Middle frontal gyrus (tissue), 1 donor: ENCODE measurements around the gene TYMP.

Experiments
- DNase-seq: peaks from one replicate; pipeline ENCODE4 v3.0.0-alpha.2; 2015; ENCODE audit warnings: low spot score; ENCODE audit errors: extremely low spot score

TYMP gene

DNA sequence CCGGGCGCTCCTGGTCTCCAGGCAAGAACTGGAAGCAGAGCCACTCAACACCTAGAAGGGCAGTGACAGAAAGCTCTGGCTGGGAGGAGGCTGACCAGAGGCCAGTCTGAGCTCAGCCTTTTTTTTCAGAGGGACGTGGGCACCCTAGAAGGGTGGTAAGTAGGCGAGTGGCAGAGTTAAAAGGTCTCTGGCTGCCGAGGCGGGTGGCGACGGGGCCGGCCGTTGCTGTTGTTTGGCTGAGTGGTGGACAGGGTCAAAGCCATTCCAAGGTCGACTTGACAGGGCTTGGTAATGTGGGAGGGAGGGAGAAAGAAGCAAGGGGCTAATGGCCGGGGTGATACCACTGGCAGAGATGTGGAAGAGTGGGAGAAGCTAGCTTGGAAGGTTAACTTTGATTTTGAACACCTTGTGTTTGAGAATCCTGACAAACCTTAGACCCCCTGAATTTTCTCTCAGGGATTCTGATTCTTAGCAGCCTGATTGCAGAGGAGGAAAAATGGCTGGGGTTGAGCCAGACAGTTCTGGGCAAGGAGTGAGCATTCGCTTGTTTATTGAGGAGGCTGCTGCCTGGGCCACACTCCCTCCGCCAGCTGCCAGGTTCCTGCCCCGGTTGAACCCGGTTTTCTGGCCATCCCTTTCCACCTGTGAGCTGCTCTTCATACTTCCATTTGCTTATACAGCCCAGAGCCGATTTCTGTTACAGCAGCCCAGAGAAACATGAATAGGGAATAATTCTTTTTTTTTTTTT, 33.8 kb upstream of the TYMP start:
- no peak for DNase-seq

DNA sequence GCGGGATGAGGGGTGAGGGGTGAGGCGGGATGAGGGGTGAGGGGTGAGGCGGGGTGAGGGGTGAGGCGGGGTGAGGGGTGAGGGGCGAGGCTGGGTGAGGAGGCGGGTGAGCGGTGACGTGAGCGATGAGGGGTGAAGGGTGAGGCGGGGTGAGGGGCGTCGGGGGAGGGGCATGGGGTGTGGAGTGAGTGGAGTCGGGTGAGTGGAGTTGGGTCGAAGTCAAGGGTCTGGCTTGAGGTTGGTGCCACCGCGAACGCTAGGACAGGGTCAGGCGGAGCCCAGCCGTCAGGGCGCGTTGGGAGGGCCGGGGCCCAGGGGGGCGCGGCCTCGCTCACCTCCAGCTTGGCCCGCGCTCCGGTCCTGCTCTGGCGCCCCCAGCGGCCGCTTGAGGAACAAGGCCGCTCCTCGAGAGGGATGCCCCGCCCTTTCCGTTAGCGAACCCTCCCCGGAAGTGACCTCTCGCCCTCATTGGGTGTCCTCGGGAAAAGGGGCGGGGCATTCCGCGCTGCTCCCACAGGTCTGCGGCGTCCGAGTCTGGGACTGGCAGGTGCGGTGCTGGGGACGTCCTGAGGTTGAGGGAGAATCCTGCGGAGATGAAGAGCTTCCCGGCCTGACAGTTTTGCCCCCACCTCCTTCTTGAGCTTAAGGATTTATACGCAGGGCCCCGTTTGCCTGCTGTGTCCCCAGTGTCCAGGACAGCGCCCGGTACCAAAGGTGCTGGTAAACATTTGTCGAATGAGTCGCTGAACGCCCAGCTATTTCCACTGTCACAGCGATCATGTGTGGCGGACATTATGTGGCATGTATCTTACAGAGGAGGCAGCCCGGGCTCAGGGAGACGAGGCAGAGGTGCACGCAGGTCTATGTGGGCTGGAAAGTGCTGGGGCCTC, 33.0 kb upstream of the TYMP start, which contains the start of gene SYCE3:
Gene SYCE3 (minus strand): TSS at position 397 of the 890 bp plus-strand sequence. CDS start 6,514 bp downstream, outside the sequence.
- DNase-seq = peak; percentile 93

DNA sequence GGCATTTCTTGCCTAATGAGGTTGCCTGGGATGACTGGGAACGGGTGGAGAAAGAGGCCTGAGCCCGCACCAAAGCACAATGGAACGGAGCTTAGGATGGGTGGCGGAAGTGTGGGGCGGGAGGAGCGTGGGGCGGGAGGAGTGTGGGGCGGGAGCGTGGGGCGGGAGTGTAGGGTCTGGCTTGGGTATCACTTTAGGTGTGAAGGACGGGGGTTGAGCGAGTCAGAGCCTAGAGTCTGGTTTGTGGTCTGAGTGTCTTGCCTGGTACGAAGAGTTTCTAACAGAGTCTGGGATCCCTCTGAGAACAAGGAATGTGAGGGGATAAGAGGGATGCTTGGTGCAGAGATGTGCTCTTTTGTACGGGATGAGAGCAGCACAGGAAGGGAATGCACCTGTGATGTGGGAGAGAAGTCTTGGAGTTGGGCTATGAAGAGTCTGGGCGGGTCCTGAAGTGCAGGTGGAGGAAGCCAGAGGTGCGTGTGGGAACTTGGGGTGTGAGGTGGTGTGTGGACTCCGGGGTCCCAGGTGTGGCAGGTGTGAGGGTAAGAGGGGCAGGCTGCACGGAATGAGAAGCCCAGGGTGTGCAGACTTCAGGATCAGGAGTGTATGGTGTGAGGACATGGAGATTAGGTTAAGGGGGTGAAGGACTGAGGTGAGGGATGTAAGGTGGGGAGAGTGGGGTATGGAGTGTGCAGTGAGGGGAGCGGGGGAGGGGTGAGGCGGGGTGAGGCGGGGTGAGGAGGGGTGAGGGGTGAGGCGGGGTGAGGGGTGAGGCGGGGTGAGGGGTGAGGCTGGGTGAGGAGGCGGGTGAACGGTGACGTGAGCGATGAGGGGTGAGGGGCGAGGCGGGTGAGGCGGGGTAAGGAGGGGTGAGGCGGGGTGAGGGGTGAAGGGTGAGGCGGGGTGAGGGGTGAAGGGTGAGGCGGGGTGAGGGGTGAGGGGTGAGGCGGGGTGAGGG, 31.9 kb upstream of the TYMP start:
- DNase-seq = no peak

DNA sequence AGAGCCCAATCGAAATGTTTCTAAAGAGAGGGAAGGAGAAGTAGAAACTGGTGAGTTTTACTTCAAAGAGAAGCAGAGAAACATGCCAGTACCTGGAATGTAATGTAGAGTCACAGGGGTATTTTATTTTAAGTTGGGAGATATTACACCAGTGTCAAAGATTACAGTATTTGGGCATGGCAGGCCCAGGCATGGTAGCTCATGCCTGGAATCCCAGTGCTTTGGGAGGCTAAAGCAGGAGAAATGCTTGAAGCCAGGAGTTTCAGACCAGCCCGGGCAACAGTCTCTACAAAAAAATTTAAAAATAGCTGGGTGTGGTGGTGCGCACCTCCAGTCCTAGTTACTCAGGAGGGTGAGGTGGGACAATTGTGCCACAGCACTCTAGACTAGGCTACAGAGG, 30.2 kb upstream of the TYMP start:
- DNase-seq = no peak

DNA sequence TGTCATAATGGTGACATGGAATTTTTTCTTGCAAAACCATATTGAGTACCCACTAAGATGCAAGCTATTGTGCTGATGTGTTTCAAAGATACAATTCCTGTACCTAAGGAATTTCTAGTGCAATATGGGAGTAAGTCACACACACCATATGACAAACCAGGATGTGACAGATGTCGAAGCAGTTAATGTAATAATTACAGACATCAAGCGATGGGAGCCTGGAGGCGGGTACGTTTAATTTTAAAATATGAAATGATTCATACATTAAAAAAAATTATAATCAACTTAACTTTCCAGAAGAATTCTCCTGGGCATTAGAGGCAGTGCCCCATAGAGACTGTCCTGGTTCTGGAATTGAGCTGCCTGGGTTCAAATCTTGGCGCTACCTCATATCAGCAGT, 26.9 kb upstream of the TYMP start:
- DNase-seq = no peak

DNA sequence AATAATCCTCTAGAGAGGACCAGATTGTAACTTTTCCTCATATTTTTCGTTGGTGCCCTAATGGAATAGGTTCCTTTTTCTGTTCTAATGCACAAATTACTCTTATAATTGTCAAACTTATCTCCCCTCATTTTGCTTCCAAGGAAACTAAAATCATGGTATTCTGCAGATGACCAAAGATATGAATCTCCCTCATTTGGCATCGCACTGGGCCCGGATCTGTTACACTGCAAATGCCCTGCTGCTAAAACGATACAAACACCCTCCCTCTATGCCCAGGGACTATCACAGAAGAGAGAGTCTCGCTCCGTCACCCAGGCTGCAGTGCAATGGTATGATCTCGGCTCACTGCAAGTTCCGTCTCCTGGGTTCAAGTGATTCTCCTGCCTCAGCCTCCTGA, 23.5 kb upstream of the TYMP start:
- DNase-seq = no peak

DNA sequence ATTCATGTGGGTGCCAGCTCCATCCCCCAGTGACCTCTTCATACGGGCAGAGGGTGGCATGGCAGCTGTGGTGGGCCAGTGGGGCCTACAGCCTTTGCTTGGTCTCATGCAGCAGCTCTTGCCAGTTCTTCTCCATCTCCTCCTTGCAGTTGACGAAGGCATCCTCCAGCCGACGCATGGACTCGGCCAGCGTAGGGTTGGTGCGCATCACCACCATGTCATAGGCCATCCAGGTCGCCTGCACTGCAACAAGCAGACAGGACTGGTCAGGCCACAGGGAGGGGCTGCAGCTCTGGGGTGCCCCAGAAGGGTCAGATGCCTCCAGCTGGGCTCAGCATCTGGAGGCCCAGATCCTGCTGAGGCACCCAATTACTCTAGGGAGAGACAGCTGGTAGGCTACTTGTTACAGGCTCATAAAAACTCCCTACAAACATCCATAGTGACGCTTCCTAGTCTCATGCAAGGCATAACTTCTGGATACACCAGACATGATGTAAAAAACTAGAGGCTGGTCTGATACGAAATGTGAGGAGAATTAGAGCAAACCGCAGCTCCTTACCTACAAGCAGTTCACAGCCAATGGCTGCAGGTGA, 21.4 kb upstream of the TYMP start:
- no peak for DNase-seq

DNA sequence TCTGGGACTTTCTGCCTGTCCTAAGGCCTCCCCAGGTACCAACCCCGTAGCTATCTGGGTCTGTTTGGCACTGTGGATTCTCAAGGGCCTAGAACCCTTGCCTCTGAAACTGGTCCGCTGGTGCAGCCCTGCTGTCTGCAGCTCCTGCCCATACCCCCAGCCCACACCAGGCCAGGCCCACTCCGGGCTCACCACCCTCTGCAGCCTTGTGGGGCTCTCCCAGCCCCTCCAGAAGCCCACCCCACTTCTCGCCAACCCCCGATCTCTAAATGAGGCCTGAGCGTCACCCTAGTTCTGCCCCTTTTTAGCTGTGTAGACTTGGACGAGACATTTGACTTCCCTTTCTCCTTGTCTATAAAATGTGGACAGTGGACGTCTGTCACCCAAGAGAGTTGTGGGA, 20.6 kb upstream of the TYMP start:
- no peak for DNase-seq

DNA sequence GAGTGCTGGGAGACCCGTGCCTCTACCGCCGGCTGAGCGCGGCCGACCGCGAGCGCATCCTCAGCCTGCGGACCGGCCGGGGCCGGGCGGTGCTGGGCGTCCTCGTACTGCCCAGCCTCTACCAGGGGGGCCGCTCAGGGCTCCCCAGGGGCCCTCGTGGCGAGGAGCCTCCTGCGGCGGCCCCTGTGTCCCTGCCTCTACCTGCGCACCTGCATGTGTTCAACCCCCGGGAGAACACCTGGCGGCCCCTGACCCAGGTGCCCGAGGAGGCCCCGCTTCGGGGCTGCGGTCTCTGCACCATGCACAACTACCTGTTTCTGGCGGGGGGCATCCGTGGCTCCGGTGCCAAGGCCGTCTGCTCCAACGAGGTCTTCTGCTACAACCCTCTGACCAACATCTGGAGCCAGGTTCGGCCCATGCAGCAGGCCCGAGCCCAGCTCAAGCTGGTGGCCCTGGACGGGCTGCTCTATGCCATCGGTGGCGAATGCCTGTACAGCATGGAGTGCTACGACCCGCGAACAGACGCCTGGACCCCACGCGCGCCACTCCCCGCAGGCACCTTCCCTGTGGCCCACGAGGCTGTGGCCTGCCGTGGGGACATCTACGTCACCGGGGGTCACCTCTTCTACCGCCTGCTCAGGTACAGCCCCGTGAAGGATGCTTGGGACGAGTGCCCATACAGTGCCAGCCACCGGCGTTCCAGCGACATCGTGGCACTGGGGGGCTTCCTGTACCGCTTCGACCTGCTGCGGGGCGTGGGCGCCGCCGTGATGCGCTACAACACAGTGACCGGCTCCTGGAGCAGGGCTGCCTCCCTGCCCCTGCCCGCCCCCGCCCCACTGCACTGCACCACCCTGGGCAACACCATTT, 19.3 kb upstream of the TYMP start:
- DNase-seq = no peak

DNA sequence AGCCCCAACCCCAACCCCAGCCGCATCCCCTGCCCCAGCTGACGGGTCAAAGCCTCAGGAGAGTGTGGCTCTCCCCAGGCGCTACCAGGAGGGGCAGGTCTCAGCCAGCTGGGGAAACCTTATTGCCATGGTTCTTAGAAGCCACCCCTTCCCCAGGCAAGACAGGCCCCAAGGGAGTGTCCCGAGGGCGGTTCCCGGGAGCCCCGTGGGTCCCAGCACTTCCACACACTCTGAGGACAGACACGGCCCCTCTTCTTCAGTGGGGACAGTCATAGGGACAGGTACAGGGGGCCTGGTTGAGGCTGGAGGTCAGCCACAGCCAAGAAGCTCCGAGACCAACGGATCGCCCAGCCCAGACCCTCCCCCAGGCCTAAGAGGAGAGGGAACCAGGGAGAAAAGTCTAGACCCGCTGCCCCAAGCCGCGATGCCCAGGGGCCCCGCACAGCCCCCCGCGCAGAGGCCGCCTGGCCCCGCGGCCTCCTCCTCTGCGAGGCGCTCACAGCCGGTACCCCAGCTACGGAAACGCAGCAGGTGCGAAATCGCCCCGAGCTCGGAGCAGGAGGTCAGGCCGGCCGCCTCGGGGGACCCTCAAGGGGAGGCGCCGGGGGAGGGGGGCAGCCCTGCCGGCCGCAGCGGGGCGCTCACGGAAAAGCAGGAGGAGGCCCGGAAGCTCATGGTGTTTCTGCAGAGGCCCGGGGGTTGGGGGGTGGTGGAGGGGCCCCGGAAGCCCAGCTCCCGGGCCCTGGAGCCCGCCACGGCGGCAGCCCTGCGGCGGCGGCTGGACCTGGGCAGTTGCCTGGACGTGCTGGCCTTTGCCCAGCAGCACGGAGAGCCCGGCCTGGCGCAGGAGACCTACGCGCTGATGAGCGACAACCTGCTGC, 18.5 kb upstream of the TYMP start:
- DNase-seq = no peak

DNA sequence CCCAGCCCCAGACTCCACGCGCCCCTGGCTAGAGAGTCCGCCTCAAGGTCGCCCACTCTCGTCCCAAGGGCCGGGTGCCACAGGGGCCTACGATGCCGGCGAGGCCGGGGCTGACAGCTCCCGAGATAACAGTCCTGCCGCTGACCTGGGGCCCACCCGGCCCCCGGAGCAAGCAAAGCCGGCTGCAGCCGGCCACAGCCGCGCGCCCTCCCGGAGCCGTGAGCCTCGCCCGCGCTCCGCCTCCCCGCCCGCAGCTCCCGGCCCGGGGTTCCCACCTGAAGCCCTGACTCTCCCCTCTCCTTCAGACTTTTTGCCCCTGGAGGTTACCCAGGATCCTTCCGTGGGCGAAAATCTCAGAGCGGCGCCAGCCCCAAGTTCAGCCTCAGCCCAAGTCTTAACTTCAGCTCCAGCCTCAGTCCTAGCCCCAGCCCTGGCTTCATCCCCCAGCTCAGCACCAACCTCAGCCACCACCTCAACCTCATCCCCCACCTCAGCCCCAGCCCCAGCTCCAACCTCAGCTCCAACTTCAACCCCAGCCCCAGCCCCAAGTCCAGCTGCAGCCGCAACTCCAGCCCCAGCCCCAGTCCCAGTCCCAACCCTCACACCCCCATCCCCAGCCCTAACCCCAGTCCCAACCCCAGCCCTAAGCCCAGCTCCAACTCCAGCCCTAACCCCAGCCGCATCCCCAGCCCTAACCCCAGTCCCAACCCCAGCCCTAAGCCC, 17.6 kb upstream of the TYMP start:
- DNase-seq = no peak

DNA sequence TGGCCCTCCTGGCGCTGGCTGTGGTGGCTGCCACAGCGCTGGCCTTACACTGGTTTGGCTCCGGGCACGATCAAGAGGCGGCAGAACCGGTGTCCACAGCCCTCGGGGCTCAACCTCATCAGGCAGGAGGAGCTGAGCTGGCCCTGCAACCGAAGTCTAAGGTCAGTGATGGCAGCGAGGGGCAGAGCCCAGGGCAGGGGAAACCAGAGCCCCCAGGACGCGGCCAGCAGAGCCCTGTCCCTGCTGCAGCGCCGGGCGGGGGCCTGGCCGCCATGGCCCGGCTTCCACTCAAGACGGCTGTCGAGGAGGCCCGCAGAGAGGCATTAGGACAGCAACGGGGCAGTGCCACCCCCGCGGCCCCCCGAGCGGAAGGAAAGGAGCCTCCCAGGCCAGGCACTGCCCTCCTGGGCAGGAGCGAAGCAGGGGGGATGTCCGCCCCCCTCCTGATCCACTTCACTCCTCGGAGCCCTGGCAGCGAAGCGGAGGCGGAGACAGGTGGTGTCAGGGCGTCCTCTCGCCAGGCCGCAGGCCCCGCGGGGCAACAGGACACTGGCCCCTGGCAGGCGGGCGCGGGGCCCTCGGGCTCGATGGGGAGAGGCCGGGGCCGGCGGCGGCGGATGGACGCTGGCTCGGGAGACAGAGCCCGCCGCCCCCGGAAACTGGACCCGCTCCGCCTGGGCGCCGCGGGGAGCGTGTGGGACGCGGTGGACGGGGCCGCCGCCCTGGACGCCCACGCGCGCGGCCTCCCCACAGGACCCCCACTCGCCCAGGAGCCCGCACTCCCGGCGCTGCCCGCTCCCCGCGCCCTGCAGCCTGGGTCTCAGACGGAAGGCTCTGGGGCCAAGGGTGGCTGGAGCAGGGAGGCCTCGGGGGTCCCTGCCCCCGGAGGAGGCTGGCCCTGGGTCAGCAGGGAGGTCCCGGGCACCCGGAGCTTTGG, 16.8 kb upstream of the TYMP start:
- no peak for DNase-seq

DNA sequence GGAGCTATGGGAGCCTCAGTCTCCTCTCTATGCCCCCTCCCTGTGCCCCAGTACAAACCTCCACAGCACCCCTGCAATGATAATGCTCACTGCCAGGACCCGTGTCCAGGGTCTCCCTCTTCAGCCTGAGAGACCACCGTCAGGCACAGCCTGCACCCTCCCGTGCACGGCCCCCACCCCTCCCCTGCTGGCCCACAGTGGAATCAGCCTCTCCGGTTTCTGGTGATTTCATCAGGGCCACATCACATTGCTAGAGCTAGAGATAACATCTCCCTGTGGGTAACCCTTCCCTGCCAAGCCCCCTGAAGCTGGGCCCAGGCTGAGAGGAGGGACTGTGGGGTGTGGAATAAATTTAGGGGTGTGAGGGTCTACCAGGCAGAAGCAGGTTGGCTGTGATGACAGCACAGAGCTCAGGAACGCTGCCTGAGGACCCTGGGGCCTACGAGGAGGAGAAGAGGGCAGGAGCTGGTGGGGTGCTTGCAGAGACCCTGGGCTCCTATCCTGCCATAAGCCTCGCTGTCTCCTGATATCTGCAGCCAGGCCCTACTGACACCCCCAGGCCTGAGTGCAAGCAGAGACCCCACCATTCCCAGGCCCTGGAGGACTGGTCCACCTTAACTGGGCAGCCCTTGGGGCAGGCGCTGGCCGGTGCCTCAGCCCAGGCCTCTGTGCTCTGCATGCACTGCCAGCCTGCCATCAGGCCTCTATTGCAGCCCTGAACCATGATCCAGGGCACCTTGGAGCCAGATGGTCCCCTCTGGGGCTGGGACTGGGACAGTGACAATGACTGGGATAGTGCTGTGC, 15.9 kb upstream of the TYMP start, which contains the start of gene KLHDC7B:
Gene KLHDC7B (plus strand): TSS at position 378 of the 804 bp plus-strand sequence. CDS start 345 bp downstream, at position 723.
- DNase-seq = no peak

DNA sequence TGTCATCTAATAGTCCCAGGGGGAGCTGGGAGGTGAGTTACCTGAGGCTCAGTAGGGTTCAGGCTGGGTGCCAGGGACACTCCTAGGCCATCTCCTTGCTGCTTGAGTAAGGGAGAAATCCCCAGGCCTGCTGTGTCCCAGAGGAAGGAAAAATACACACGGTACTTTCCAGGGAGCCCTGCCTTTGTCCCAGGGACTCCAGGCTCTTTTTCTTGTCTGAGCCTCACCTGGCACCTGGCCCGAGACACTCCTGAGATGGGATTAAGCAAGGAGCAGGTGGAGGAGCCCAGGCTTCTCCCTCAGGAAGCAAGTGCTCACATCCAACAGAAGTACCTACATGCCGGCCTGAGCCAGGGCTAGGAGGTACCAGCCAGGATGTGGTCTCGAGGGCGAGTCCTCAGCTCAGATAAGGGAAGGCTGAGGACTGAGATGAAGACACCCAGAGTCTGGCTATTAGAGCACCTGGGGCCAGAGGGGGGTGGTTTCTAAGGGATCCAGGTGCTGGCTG, 15.0 kb upstream of the TYMP start:
- DNase-seq = no peak

DNA sequence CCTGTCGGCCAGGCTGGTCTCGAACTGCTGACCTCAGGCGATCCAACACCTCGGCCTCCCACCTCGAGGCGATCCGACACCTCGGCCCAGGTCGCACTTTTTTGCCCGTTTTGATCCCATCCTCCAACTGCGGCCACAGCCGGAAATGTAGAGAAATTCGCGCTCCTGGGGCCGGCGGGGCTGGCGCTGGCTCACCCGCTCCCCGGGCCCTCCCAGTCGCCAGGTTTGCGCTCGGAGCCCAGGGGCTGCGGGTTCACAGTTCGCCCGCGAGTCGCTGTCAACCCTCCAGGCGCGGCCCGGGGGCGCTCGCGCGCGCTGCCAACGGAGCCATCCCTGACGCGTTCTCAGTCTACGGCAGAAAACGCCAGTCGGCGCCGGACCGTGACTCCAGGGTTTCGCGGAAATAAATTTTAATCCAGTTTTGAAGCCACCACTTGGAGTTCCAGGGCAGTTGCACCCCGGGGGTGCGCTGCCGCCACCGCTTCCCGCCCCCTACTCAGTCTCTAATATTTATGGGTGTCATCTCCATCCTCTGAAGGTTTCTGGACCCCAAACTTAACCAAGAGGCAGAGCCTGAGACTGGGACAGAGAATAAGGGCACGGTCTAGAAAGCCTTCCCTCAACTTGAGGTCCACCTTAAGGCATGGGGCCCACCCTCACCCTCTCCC, 14.4 kb upstream of the TYMP start:
- no peak for DNase-seq
